ENCODE results near the gene LAMC3.

Gene LAMC3

DNA sequence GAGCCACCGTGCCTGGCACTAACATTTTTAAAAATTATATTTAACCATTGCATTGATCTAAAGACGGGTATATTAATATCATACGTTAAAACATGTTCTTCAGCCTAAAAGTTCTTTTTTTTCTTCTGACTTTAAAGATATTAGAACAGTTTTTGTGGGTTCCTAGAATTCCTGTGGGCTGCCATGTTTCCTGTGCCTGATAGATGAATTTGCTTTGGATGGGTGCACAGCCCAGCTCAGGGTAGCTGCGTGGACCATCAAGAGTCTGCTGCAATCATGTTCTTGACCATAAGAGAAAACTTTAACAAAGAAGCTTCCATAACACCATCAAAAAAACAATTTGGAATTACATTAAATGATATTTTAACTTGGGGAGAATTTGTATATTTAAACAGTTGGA lies 2.4 kb upstream of the LAMC3 start:
- TF ChIP-seq FOXK2 (IDR thresholded peaks at IDR 0.05) (no peak), CTBP1 (IDR thresholded peaks at IDR 0.05; ENCODE audit: borderline replicate concordance) (no peak), ZNF384 (IDR thresholded peaks at IDR 0.05) (no peak), BHLHE40 (IDR thresholded peaks at IDR 0.05; ENCODE audit: borderline replicate concordance) (no peak), HDGF (IDR thresholded peaks at IDR 0.05; ENCODE audit: borderline replicate concordance) (no peak)
- ChIA-PET CTCF (interaction anchor here (1.6 kb wide), 1 partner anchor 40 kb away, joined by 6 read pairs; no protein-coding TSS in a partner anchor), POLR2A (no interaction called here)
- no peak for DNase-seq (ENCODE audit: extremely low spot score)

DNA sequence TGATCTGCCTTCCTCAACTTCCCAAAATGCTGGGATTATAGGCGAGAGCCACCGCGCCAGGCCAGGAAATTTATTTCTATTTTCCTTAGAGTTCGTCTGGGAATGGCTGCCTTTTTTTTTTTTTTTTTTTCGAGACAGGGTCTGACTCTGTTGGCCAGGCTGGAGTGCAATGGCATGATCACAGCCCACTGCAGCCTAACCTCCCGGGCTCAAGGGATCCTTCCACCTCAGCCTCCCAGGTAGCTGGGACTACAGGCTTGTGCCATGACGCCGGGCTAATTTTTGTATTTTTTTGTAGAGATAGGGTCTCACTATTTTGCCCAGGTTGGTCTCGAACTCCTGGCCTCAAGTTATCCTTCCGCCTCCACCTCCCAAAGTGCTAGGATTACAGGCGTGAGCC lies 888 bp upstream of the LAMC3 start:
- POLR2A ChIA-PET, result no interaction called here
- TF ChIP-seq TARDBP (IDR thresholded peaks at IDR 0.05), result no peak
- no peak for TF ChIP-seq ZNF384 (IDR thresholded peaks at IDR 0.05)
- no peak for TF ChIP-seq FOXK2 (IDR thresholded peaks at IDR 0.05)
- TF ChIP-seq, protein P1, sequence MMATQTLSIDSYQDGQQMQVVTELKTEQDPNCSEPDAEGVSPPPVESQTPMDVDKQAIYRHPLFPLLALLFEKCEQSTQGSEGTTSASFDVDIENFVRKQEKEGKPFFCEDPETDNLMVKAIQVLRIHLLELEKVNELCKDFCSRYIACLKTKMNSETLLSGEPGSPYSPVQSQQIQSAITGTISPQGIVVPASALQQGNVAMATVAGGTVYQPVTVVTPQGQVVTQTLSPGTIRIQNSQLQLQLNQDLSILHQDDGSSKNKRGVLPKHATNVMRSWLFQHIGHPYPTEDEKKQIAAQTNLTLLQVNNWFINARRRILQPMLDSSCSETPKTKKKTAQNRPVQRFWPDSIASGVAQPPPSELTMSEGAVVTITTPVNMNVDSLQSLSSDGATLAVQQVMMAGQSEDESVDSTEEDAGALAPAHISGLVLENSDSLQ (IDR thresholded peaks at IDR 0.05), result no peak
- TF ChIP-seq ELF4 (IDR thresholded peaks at IDR 0.05), result no peak
- no peak for TF ChIP-seq BHLHE40 (IDR thresholded peaks at IDR 0.05; ENCODE audit: borderline replicate concordance)
- no peak for TF ChIP-seq ARNT (IDR thresholded peaks at IDR 0.05)
- CTCF ChIA-PET, result interaction anchor here (0.5 to 1.6 kb wide), 4 partner anchors 30 to 311 kb away, joined by 3 to 6 read pairs (median 3); no protein-coding TSS in a partner anchor
- DNase-seq (ENCODE audit: extremely low spot score), result no peak

DNA sequence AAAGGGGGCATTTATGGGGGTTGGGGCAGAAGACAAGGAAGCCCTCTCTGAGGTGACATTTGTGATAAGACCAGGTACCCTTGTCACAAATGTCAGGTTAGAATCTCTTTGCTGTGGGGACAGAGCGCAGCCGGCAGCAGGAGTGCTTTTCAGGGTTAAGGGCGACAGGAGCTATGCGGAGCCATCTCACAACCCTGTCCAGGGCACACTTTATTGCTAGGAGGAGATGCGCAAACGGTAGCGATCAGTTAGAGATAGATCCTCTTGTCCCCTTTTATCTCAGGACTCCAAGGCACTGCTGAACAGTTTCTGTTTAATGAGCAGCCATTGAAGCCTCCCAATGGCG lies 438 bp upstream of the LAMC3 start:
- ChIA-PET POLR2A (no interaction called here), CTCF (interaction anchor here (0.5 to 1.0 kb wide), 3 partner anchors 29 to 312 kb away, joined by 3 read pairs; no protein-coding TSS in a partner anchor)
- TF ChIP-seq HDGF (IDR thresholded peaks at IDR 0.05; ENCODE audit: borderline replicate concordance), result no peak
- TF ChIP-seq TARDBP (IDR thresholded peaks at IDR 0.05), result no peak
- TF ChIP-seq SUZ12 (IDR thresholded peaks at IDR 0.05), result no peak
- TF ChIP-seq FOXK2 (IDR thresholded peaks at IDR 0.05), result no peak
- no peak for TF ChIP-seq CTBP1 (IDR thresholded peaks at IDR 0.05; ENCODE audit: borderline replicate concordance)
- no peak for TF ChIP-seq LEF1 (IDR thresholded peaks at IDR 0.05; ENCODE audit: borderline replicate concordance)
- DNase-seq (ENCODE audit: extremely low spot score), result no peak

DNA sequence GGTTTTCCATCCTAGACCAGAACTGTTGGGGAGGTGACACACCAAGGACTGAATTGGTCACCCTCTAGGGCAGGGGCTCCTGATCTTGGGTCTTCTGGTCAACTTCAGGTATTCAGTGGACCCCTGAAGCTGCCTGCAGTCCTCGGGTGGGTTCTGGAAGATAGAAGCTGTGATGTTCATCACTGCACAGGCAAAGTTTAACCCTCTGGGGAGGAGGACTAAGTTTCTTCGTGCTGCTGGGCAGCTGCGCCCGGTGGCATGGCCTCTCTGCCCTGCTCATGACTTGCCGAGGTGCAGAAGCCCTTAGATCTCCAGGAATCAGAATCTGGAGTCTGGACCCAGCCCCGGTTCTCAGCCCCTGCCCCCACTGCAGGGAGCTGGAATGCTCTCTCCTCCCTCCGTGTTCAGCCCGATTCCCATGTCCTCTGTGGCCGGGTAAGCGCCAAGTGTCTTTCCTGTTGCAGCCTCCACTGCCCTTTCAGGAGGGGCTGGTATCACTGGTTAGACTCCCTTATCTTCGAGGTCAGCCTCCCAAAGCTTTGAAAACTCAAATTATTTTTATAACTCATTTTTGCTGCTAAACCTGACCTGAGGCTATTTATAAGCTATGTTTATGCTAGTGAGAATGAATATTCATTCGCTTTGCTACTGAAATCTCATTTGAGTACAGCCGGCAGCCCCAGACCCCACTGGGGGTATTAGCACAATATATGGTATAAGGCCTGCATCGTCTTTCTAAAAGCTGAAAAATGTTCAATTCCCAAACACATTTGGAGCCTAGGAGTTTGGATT lies 1.7 kb downstream of the LAMC3 start:
- DNase-seq (ENCODE audit: extremely low spot score), result no peak
- TF ChIP-seq FOXA1 (IDR thresholded peaks at IDR 0.05) (no peak), LEF1 (IDR thresholded peaks at IDR 0.05; ENCODE audit: borderline replicate concordance) (no peak), NFRKB (IDR thresholded peaks at IDR 0.05) (no peak)
- CTCF ChIA-PET, result interaction anchor here (1.1 to 1.9 kb wide), 2 partner anchors 11 to 36 kb away, joined by 3 to 8 read pairs; no protein-coding TSS in a partner anchor
- POLR2A ChIA-PET, result no interaction called here

DNA sequence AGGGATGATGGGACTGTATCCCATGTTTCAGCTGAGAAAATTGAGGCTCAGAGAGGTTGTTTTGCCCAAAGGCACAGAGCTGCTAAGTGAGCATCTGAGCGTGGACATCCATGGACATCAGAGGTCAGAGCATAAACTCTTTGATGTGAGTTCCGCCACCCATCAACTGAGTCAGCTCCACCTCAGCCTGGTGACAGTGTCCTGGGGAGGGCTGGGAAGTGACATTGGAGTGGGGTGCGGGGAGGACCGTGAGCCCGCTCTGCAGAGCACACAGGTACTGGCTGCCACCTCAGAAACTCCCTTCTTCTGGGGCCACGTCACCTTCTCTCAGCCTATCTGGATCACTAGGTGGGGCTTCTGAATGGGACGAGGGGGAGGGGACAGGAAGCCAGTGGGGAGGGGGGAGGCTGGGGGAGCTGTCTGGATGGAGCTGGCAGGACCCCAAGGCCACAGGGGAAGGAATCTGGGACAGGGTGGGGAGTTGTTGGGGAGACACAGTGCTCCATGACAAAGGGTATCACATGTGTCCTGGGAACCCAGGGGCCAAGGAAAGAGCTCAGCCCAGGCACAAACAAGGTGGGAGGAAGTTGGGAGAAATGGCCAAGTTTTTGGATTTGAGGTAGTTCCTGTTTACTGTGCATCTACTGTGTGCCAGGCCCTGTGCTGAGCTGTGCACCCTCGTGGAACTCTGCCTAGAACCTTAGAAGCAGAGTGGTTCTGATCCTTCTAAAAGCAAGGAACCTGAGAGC lies 2.5 kb downstream of the LAMC3 start:
- no peak for DNase-seq (ENCODE audit: extremely low spot score)
- POLR2A ChIA-PET, result no interaction called here
- CTCF ChIA-PET, result interaction anchor here (0.5 to 1.9 kb wide), 4 partner anchors 11 to 82 kb away, joined by 3 to 8 read pairs (median 4); no protein-coding TSS in a partner anchor
- TF ChIP-seq SUZ12 (IDR thresholded peaks at IDR 0.05) (no peak), ARNT (IDR thresholded peaks at IDR 0.05) (no peak), ELF4 (IDR thresholded peaks at IDR 0.05) (no peak), CTBP1 (IDR thresholded peaks at IDR 0.05; ENCODE audit: borderline replicate concordance) (no peak), SP1 (IDR thresholded peaks at IDR 0.05) (no peak), ZNF384 (IDR thresholded peaks at IDR 0.05) (no peak), NFRKB (IDR thresholded peaks at IDR 0.05) (no peak), TARDBP (IDR thresholded peaks at IDR 0.05) (no peak), BHLHE40 (IDR thresholded peaks at IDR 0.05; ENCODE audit: borderline replicate concordance) (no peak), FOXA1 (IDR thresholded peaks at IDR 0.05) (no peak), LEF1 (IDR thresholded peaks at IDR 0.05; ENCODE audit: borderline replicate concordance) (no peak), FOXK2 (IDR thresholded peaks at IDR 0.05) (no peak), FOXM1 (IDR thresholded peaks at IDR 0.05; ENCODE audit: borderline replicate concordance) (no peak), HDGF (IDR thresholded peaks at IDR 0.05; ENCODE audit: borderline replicate concordance) (no peak), L3MBTL2 (conservative IDR thresholded peaks at IDR 0.05) (no peak)
- TF ChIP-seq, protein P1 (IDR thresholded peaks at IDR 0.05), result no peak

DNA sequence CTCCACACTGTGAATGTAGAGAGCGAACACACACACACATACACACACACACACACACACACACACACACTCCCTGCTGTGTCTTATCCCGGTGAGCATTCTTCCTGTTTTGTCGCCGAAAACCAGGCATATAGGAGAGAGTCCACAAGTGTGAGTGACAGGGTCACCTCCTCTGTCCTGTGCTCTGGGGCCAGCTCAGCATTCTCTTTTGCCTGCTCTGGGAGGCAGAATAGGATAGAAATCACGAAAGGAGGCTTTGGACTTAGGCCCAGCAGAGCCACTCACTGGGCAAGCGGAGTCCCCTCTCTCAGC lies 3.0 kb downstream of the LAMC3 start:
- no peak for DNase-seq (ENCODE audit: extremely low spot score)
- ChIA-PET CTCF (interaction anchor here (0.5 to 1.9 kb wide), 3 partner anchors 34 to 82 kb away, joined by 3 to 8 read pairs (median 4); no protein-coding TSS in a partner anchor), POLR2A (no interaction called here)
- TF ChIP-seq LEF1 (IDR thresholded peaks at IDR 0.05; ENCODE audit: borderline replicate concordance) (no peak), SUZ12 (IDR thresholded peaks at IDR 0.05) (no peak), CTBP1 (IDR thresholded peaks at IDR 0.05; ENCODE audit: borderline replicate concordance) (no peak), ELF4 (IDR thresholded peaks at IDR 0.05) (no peak), TARDBP (IDR thresholded peaks at IDR 0.05) (no peak), FOXK2 (IDR thresholded peaks at IDR 0.05) (no peak), L3MBTL2 (conservative IDR thresholded peaks at IDR 0.05) (no peak), SP1 (IDR thresholded peaks at IDR 0.05) (no peak), FOXM1 (IDR thresholded peaks at IDR 0.05; ENCODE audit: borderline replicate concordance) (no peak), FOXA1 (IDR thresholded peaks at IDR 0.05) (no peak), NFRKB (IDR thresholded peaks at IDR 0.05) (no peak), HDGF (IDR thresholded peaks at IDR 0.05; ENCODE audit: borderline replicate concordance) (no peak), BHLHE40 (IDR thresholded peaks at IDR 0.05; ENCODE audit: borderline replicate concordance) (no peak), ARNT (IDR thresholded peaks at IDR 0.05) (no peak), ZNF384 (IDR thresholded peaks at IDR 0.05) (no peak)
- TF ChIP-seq, protein P1 (IDR thresholded peaks at IDR 0.05), result no peak

All from HEK293T (cell line).